Activated T-helper 17 cell treated with anti-CD3 and anti-CD28 coated beads, Interleukin-2, amount 50 U/mL, for 72 hours (primary cell): ENCODE results near the gene CARD11. TPM values are rescaled to one million over a fixed set of nuclear protein-coding genes. Genes with fewer than 3 reads are reported as not detected.

ENCODE experiments used
- ATAC-seq: fragments of 150-1000 bp; cut with Tn5 transposase; replicated peaks from 2 replicates; pipeline ENCODE4 v1.10.0; 2021; ENCODE audit warnings: mild to moderate bottlenecking, moderate library complexity
- H3K27ac Mint-ChIP-seq: one replicate; pipeline ENCODE4 v1.8.0; 2022; ENCODE audit warnings: mixed read lengths
- H3K27me3 Mint-ChIP-seq: one replicate; pipeline ENCODE4 v1.8.0; 2022; ENCODE audit warnings: mixed read lengths
- H3K36me3 Mint-ChIP-seq: one replicate; pipeline ENCODE4 v1.8.0; 2022; ENCODE audit warnings: low read depth, mild to moderate bottlenecking, mixed read lengths
- H3K4me1 Mint-ChIP-seq: one replicate; pipeline ENCODE4 v1.8.0; 2022; ENCODE audit warnings: mixed read lengths
- H3K4me3 Mint-ChIP-seq: one replicate; pipeline ENCODE4 v1.8.0; 2022; ENCODE audit warnings: mild to moderate bottlenecking, mixed read lengths
- H3K9me3 Mint-ChIP-seq: one replicate; pipeline ENCODE4 v1.8.0; 2022; ENCODE audit warnings: mixed read lengths
- total RNA-seq, 2 donors: library from RNA; stranded (reverse); gene quantifications; one replicate each; pipeline ENCODE4 v1.2.3, GENCODE V29; 2022

The CARD11 gene
- total RNA-seq, 2 donors from 2014 or later = 98.7 to 112 TPM

- Mint-ChIP-seq H3K27ac (no peak overlapping the region), H3K27me3 (no peaks in the 10 kb centered on the region), H3K4me1 (peaks cover 52% of the 10 kb centered on the region), H3K9me3 (peaks cover 17% of the 10 kb centered on the region), H3K36me3 (no peaks in the 10 kb centered on the region), H3K4me3 (no peak overlapping the region)
- no peak for ATAC-seq
Observed at GRCh38 chr7:3070908-3071307, 27.2 kb upstream of the CARD11 start.

- peaks cover 17% of the 10 kb centered on the region for H3K9me3 Mint-ChIP-seq
- no peak for ATAC-seq
- H3K27ac Mint-ChIP-seq = peak overlapping the region; percentile 18
- no peaks in the 10 kb centered on the region for H3K27me3 Mint-ChIP-seq
- H3K36me3 Mint-ChIP-seq = no peaks in the 10 kb centered on the region
- peaks cover 60% of the 10 kb centered on the region for H3K4me1 Mint-ChIP-seq
- H3K4me3 Mint-ChIP-seq = peak overlapping the region; percentile 68
Observed at GRCh38 chr7:3069771-3070449, 26.2 kb upstream of the CARD11 start.

GRCh38 chr7:3068530-3068929 is 24.9 kb upstream of the CARD11 start:
- peak overlapping the region; percentile 69 for H3K27ac Mint-ChIP-seq
- H3K4me1 Mint-ChIP-seq = peaks cover 65% of the 10 kb centered on the region
- peak overlapping the region; percentile 68 for H3K4me3 Mint-ChIP-seq
- no peaks in the 10 kb centered on the region for H3K36me3 Mint-ChIP-seq
- no peaks in the 10 kb centered on the region for H3K27me3 Mint-ChIP-seq
- peak; percentile 57 for ATAC-seq
- peaks cover 17% of the 10 kb centered on the region for H3K9me3 Mint-ChIP-seq

GRCh38 chr7:3067606-3068380 is 24.1 kb upstream of the CARD11 start:
- Mint-ChIP-seq H3K36me3 (no peaks in the 10 kb centered on the region), H3K27me3 (no peaks in the 10 kb centered on the region), H3K9me3 (peaks cover 17% of the 10 kb centered on the region), H3K4me3 (peak overlapping the region; percentile 68), H3K4me1 (peaks cover 72% of the 10 kb centered on the region), H3K27ac (peak overlapping the region; percentile 69)
- peak; percentile 13 for ATAC-seq

- Mint-ChIP-seq H3K36me3 (no peaks in the 10 kb centered on the region), H3K27ac (peak overlapping the region; percentile 69), H3K9me3 (peaks cover 17% of the 10 kb centered on the region), H3K27me3 (no peaks in the 10 kb centered on the region), H3K4me3 (peak overlapping the region; percentile 68), H3K4me1 (peaks cover 74% of the 10 kb centered on the region)
- ATAC-seq = peak; percentile 65
Observed at GRCh38 chr7:3067193-3067592, 23.5 kb upstream of the CARD11 start.

- Mint-ChIP-seq H3K27ac (peak overlapping the region; percentile 69), H3K4me3 (peak overlapping the region; percentile 68), H3K4me1 (peaks cover 73% of the 10 kb centered on the region), H3K36me3 (no peaks in the 10 kb centered on the region), H3K27me3 (no peaks in the 10 kb centered on the region), H3K9me3 (peaks cover 16% of the 10 kb centered on the region)
- ATAC-seq = no peak
Observed at GRCh38 chr7:3066506-3066905, 22.8 kb upstream of the CARD11 start.

GRCh38 chr7:3065724-3066143 is 22.1 kb upstream of the CARD11 start:
- Mint-ChIP-seq H3K27ac (peak overlapping the region; percentile 69), H3K27me3 (no peaks in the 10 kb centered on the region), H3K9me3 (peaks cover 8% of the 10 kb centered on the region), H3K4me1 (peaks cover 73% of the 10 kb centered on the region), H3K36me3 (no peaks in the 10 kb centered on the region), H3K4me3 (peak overlapping the region; percentile 68)
- peak; percentile 24 for ATAC-seq

GRCh38 chr7:3064067-3064466 is 20.4 kb upstream of the CARD11 start:
- Mint-ChIP-seq H3K36me3 (no peaks in the 10 kb centered on the region), H3K4me1 (peaks cover 69% of the 10 kb centered on the region), H3K4me3 (peak overlapping the region; percentile 83), H3K9me3 (no peaks in the 10 kb centered on the region), H3K27me3 (no peaks in the 10 kb centered on the region), H3K27ac (peak overlapping the region; percentile 94)
- no peak for ATAC-seq

- Mint-ChIP-seq H3K4me3 (peak overlapping the region; percentile 83), H3K36me3 (no peaks in the 10 kb centered on the region), H3K9me3 (no peaks in the 10 kb centered on the region), H3K4me1 (peaks cover 60% of the 10 kb centered on the region), H3K27me3 (no peaks in the 10 kb centered on the region), H3K27ac (peak overlapping the region; percentile 94)
- peak; percentile 92 for ATAC-seq
Observed at GRCh38 chr7:3063016-3063753, 19.5 kb upstream of the CARD11 start.

GRCh38 chr7:3057066-3057420 is 13.4 kb upstream of the CARD11 start:
- H3K27ac Mint-ChIP-seq = no peak overlapping the region
- H3K36me3 Mint-ChIP-seq = no peaks in the 10 kb centered on the region

GRCh38 chr7:3056234-3057065 is 12.8 kb upstream of the CARD11 start:
- no peak overlapping the region for H3K4me3 Mint-ChIP-seq

More at GRCh38 chr7:3057066-3057420, 13.4 kb upstream of the CARD11 start:
- Mint-ChIP-seq H3K9me3 (no peaks in the 10 kb centered on the region), H3K27me3 (no peaks in the 10 kb centered on the region), H3K4me1 (peaks cover 12% of the 10 kb centered on the region), H3K4me3 (no peak overlapping the region)
- no peak for ATAC-seq

GRCh38 chr7:3055626-3056025 is 12.0 kb upstream of the CARD11 start:
- Mint-ChIP-seq H3K4me1 (peaks cover 8% of the 10 kb centered on the region), H3K9me3 (no peaks in the 10 kb centered on the region), H3K27me3 (no peaks in the 10 kb centered on the region), H3K4me3 (no peak overlapping the region), H3K36me3 (no peaks in the 10 kb centered on the region), H3K27ac (no peak overlapping the region)
- no peak for ATAC-seq

More at GRCh38 chr7:3056234-3057065, 12.8 kb upstream of the CARD11 start:
- no peak overlapping the region for H3K27ac Mint-ChIP-seq
- H3K27me3 Mint-ChIP-seq = no peaks in the 10 kb centered on the region
- ATAC-seq = no peak
- H3K9me3 Mint-ChIP-seq = no peaks in the 10 kb centered on the region
- H3K36me3 Mint-ChIP-seq = no peaks in the 10 kb centered on the region
- peaks cover 12% of the 10 kb centered on the region for H3K4me1 Mint-ChIP-seq

- Mint-ChIP-seq H3K9me3 (no peaks in the 10 kb centered on the region), H3K27me3 (no peaks in the 10 kb centered on the region), H3K27ac (peak overlapping the region; percentile 96), H3K36me3 (peaks cover 52% of the 10 kb centered on the region), H3K4me1 (peaks cover 37% of the 10 kb centered on the region), H3K4me3 (peak overlapping the region; percentile 93)
- ATAC-seq = peak; percentile 81
Observed at GRCh38 chr7:3042861-3043489, 692 bp downstream of the CARD11 start.
